NCI-H1048 (cell line): ENCODE measurements around the gene RPL28.

Source experiments
- DNase-seq: peaks from one replicate; lab custom pipeline; 2025; lab: John Stamatoyannopoulos, UW

RPL28 gene

GRCh38 chr19:55353803-55354697 lies 31.7 kb upstream of the RPL28 start:
- no peak for DNase-seq

- DNase-seq = no peak
Observed at GRCh38 chr19:55354698-55355212, 31.0 kb upstream of the RPL28 start, which contains the start of gene COX6B2. Gene COX6B2, minus strand, starts transcription at chr19:55354719. Its CDS starts 198 bp downstream, at chr19:55354521.

- no peak for DNase-seq
Observed at GRCh38 chr19:55355213-55355821, 30.4 kb upstream of the RPL28 start.

- no peak for DNase-seq
Observed at GRCh38 chr19:55358493-55358892, 27.2 kb upstream of the RPL28 start.

- no peak for DNase-seq
Observed at GRCh38 chr19:55358943-55359908, 26.5 kb upstream of the RPL28 start.

- no peak for DNase-seq
Observed at GRCh38 chr19:55360902-55361301, 24.8 kb upstream of the RPL28 start.

- no peak for DNase-seq
Observed at GRCh38 chr19:55362174-55362989, 23.4 kb upstream of the RPL28 start.

- DNase-seq = no peak
Observed at GRCh38 chr19:55362990-55363716, 22.6 kb upstream of the RPL28 start, which contains the start of gene GARIN5B. Gene GARIN5B, minus strand, starts transcription at chr19:55363260. Its CDS starts 194 bp downstream, at chr19:55363066.

- DNase-seq = no peak
Observed at GRCh38 chr19:55365245-55365644, 20.5 kb upstream of the RPL28 start.

- no peak for DNase-seq
Observed at GRCh38 chr19:55365964-55366363, 19.8 kb upstream of the RPL28 start.

- no peak for DNase-seq
Observed at GRCh38 chr19:55366790-55367189, 18.9 kb upstream of the RPL28 start.

- DNase-seq = no peak
Observed at GRCh38 chr19:55368106-55368505, 17.6 kb upstream of the RPL28 start.

- no peak for DNase-seq
Observed at GRCh38 chr19:55368701-55369563, 16.8 kb upstream of the RPL28 start.

- DNase-seq = no peak
Observed at GRCh38 chr19:55369653-55370304, 16.0 kb upstream of the RPL28 start.

- DNase-seq = no peak
Observed at GRCh38 chr19:55370305-55370988, 15.3 kb upstream of the RPL28 start, which contains the start of gene IL11. Gene IL11, minus strand, starts transcription at chr19:55370463. Its CDS starts 153 bp downstream, at chr19:55370310.

- DNase-seq = no peak
Observed at GRCh38 chr19:55372316-55373081, 13.2 kb upstream of the RPL28 start.

GRCh38 chr19:55373306-55373992 lies 12.3 kb upstream of the RPL28 start:
- DNase-seq = no peak
